ENCODE data around the gene NDUFS8. TPM values are rescaled to one million over a fixed set of nuclear protein-coding genes. Genes with fewer than 3 reads are reported as not detected.
A peak's percentile ranks its signal among the peaks of the same experiment; 100 is the strongest.

NDUFS8 gene
- total and polyA plus RNA-seq, 2 experiments from 2014 or later: 330 to 540 TPM

DNA sequence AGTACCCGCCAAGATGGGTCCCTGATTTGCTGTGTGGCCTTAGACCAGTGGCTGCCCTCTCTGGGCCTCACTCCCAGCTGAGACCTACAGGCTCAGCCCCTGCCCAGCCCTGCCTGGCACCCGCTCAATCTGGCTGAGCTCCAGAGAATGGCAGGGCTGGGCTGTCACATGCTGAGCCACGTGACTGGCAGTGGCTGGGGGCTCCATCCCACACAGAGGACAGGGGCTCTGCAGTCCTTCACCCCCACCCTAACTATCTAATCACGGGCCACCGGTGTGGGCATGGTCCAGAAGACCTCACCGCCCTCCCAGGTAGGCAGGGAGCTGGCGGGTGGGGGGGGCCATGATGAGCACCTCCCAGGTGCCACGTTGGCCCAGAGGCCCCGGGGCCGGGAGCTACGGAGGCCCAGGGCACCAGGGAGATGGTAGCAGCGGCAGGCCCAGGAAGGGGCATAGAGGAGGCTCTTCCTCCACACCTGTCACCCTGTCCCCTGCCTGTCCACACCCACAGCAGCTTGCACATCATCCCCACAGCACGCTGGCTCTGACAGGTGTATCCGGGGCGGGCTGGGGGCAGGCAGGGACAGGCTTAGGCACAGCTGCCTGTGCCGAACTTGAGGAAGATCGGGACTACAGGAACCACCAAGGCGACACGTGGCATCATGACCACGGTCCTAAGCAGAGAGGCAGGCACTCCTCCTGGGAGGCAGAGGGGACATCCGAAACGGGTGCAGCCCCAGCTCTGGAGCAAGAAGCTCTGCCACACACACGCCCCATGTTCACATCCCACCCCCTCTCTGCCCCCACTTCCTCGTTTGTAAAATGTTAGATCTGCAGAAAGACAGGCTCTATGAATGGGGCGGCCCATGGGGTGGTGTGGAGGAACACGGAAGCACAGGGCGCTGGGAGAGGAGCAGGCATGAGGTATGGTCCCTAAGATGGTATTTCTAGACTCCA, 21.8 kb upstream of the NDUFS8 start:
- no peak overlapping the region for H3K4me3 ChIP-seq
- H3K4me1 ChIP-seq (ENCODE audit: low read depth): peaks cover 7% of the 10 kb centered on the region
- no peaks in the 10 kb centered on the region for H3K27me3 ChIP-seq
- TF ChIP-seq, protein P1, sequence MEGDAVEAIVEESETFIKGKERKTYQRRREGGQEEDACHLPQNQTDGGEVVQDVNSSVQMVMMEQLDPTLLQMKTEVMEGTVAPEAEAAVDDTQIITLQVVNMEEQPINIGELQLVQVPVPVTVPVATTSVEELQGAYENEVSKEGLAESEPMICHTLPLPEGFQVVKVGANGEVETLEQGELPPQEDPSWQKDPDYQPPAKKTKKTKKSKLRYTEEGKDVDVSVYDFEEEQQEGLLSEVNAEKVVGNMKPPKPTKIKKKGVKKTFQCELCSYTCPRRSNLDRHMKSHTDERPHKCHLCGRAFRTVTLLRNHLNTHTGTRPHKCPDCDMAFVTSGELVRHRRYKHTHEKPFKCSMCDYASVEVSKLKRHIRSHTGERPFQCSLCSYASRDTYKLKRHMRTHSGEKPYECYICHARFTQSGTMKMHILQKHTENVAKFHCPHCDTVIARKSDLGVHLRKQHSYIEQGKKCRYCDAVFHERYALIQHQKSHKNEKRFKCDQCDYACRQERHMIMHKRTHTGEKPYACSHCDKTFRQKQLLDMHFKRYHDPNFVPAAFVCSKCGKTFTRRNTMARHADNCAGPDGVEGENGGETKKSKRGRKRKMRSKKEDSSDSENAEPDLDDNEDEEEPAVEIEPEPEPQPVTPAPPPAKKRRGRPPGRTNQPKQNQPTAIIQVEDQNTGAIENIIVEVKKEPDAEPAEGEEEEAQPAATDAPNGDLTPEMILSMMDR (IDR thresholded peaks at IDR 0.05; ENCODE audit: low read depth, low read length): no peak
- H3K27ac ChIP-seq: no peak overlapping the region
- no peaks in the 10 kb centered on the region for H3K36me3 ChIP-seq
- H3K9me3 ChIP-seq (ENCODE audit: low read depth): no peaks in the 10 kb centered on the region
- DNase-seq (ENCODE audit: low read depth in 1 of 2, low spot score in 1 of 2): no peak

DNA sequence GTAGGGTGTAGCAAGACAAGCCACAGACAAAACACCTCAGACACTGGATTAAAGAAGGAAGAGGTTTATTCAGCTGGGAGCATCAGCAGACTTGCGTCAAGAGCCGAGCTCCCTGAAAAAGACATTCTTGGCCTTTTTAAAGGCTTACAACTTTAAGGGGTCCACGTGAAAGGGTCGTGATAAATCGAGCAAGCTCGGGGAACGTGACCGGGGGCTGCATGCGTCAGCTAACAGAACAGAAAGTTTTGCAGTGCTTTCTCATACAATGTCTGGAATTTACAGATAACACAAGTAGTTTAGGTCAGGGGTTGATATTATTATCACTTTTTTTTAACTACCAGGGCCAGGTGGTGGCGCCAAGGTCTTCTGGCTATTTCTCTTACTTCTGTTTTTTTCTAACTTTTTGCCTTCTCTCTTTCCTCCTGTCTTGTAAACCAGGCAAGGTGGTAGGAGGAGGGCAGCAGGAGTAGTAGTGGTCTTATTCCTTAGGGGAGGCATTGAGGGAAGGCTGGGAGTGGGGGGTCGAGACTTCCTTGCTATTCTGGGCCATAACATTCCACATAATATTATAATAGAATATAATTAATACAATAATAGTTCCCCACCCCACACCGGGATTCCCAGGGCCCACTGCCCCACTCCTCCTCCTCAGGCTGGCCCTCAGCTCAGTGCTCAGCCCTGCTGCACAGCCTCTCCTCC, 20.9 kb upstream of the NDUFS8 start:
- Histone ChIP-seq H3K27ac (no peak overlapping the region), H3K9me3 (ENCODE audit: low read depth) (no peaks in the 10 kb centered on the region), H3K27me3 (no peaks in the 10 kb centered on the region), H3K4me3 (no peak overlapping the region), H3K4me1 (ENCODE audit: low read depth) (peaks cover 7% of the 10 kb centered on the region), H3K36me3 (no peaks in the 10 kb centered on the region)
- TF ChIP-seq, protein P1 (IDR thresholded peaks at IDR 0.05; ENCODE audit: low read depth, low read length): peak; percentile 26
- DNase-seq (ENCODE audit: low read depth in 1 of 2, low spot score in 1 of 2): peak in 1 of 2 donors; percentile 61

DNA sequence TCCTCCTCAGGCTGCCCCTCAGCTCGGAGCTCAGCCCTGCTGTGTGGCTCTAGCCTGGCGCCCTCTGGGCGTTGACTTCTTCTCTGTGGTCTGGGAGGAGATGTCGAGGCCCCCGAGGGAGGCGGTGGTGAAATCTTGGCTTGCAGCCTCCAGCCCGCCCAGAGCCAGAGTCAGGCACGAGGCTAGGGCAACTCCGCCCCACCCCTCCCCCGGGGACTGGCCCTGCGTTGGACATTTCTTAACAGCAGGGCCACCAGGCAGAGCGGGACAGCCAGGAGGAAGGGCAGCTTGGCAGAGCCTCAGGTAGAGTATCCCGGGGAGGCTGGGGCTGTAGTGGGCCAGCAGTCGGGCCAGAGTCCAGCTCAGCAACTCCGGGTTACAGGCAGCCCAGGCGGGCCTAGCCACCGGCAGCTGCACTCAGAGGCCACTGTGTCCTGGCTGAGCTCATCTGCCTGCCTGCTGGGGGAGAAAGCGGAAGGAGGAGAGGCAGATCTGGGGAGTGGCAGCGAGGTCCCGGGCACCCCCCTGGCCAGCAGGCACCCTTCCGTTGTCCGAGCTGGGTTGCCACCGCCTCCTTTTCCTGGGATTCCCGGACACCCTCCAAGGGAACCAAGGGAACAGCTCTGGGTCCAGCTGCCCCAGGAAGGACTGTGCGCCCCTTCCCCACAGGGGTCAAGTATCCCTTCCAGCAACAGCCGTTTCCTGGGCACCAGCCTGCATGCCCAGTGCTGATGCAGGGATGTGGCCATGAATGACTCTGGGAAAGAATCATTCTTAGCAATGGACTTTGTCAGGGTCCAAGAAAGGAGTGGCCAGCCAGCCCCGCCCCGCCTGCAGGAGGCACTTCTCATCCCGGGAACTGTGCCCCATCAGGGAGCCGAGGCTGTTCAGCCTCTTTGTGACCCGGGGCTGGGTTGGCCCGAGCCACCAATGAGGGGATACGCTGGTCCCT, 20.1 kb upstream of the NDUFS8 start, which contains the start of gene ALDH3B1:
Gene ALDH3B1, plus strand, starts transcription at position 238 of the 952 bp plus-strand sequence. CDS start 4,971 bp downstream, outside the sequence.
- Histone ChIP-seq H3K36me3 (no peaks in the 10 kb centered on the region), H3K27me3 (no peaks in the 10 kb centered on the region), H3K27ac (no peak within 1 kb of the TSS), H3K4me3 (no peak within 1 kb of the TSS), H3K9me3 (ENCODE audit: low read depth) (no peaks in the 10 kb centered on the region), H3K4me1 (ENCODE audit: low read depth) (peaks cover 7% of the 10 kb centered on the region)
- TF ChIP-seq, protein P1 (IDR thresholded peaks at IDR 0.05; ENCODE audit: low read depth, low read length): no peak
- DNase-seq (ENCODE audit: low read depth in 1 of 2, low spot score in 1 of 2): peak; percentile 17 to 92

DNA sequence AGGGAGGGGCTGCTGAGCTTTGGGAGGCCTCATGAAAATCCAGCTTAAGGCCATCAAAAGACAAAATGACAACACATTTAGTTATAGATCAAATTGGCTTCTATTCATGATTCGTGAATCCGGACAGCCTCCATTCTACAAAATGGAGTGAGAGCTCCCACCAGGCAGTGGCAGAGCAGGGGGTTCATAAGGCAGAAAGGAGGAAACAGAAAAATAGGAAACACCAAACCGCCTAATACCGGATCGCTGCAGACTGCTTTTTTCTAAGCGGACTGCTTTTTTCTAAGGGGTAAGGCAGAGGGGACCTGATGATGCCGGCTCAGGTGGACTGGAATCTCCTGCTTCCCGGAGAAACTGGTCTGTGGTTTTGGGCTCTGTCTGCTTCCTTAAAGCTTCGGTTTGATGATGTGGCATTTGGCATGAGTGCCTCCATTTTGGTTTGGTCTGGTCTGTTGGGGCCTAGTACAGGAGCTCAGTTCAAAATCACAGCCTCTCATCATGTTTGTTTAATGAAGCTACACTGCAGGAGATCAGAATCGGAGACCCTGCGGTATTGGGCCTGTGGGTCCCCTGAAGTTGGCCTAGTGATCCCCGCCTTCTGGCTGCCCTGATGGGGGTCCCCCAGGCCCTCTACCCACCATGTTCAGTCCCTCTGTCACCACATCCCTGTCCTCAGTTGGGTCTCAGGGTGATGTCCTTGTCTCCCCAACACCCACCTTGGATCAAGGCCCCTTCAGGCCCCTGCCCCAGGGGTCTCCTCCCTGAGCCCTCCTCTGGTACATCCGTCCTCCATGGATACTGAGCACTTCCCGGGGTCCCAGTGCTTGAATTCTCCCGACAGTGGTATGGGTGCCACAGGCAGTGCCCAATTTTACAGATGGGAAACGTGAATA, 19.2 kb upstream of the NDUFS8 start:
- no peak for DNase-seq (ENCODE audit: low read depth in 1 of 2, low spot score in 1 of 2)
- Histone ChIP-seq H3K27ac (no peak overlapping the region), H3K36me3 (no peaks in the 10 kb centered on the region), H3K4me3 (no peak overlapping the region), H3K4me1 (ENCODE audit: low read depth) (peaks cover 7% of the 10 kb centered on the region), H3K27me3 (no peaks in the 10 kb centered on the region), H3K9me3 (ENCODE audit: low read depth) (no peaks in the 10 kb centered on the region)
- TF ChIP-seq, protein P1 (IDR thresholded peaks at IDR 0.05; ENCODE audit: low read depth, low read length): no peak

All from cardiac muscle cell (in vitro differentiated cells and primary cell).